OCI-LY1 (cell line): ENCODE results near the gene HOOK2.

Source experiments
- CTCF ChIP-seq: fragments of 200-600 bp; sonication (generic), shearing (Covaris generic); IDR thresholded peaks from 2 replicates; pipeline ENCODE4 v1.5.1; 2017; ENCODE audit warnings: mild to moderate bottlenecking, antibody characterized with exemption, low read length, moderate library complexity, mixed read lengths
- EZH2 ChIP-seq: fragments of 200-600 bp; sonication (generic), shearing (Covaris generic); IDR thresholded peaks from 2 replicates; pipeline ENCODE4 v1.8.0; 2017; ENCODE audit warnings: borderline replicate concordance, mixed run types, mild to moderate bottlenecking, antibody characterized with exemption, low read length, moderate library complexity, mixed read lengths

- TF ChIP-seq CTCF (no peak), EZH2 (no peak)
These were observed 24.5 kb downstream of the HOOK2 start for GRCh38 chr19:12750851-12751250.
